SKM-1 treated with dmso at 0.1 percent for 144 hours (cell line): ENCODE data around the gene BOC.

Experiments used
- DNase-seq: peaks from one replicate; lab custom pipeline; 2025; ENCODE audit not compliant: unreplicated experiment; lab: John Stamatoyannopoulos, UW

The BOC gene

GRCh38 chr3:113193288-113193687, 18.1 kb upstream of the BOC start:
- DNase-seq = no peak

- no peak for DNase-seq
Observed at GRCh38 chr3:113193719-113194118, 17.6 kb upstream of the BOC start.

- no peak for DNase-seq
Observed at GRCh38 chr3:113194823-113195401, 16.4 kb upstream of the BOC start.

GRCh38 chr3:113200351-113200750, 11.0 kb upstream of the BOC start:
- no peak for DNase-seq

GRCh38 chr3:113200946-113201345, 10.4 kb upstream of the BOC start:
- no peak for DNase-seq

- no peak for DNase-seq
Observed at GRCh38 chr3:113204371-113204770, 7.0 kb upstream of the BOC start.

- DNase-seq = no peak
Observed at GRCh38 chr3:113205481-113205880, 5.9 kb upstream of the BOC start.

- no peak for DNase-seq
Observed at GRCh38 chr3:113210604-113211329, 590 bp upstream of the BOC start.

GRCh38 chr3:113212150-113212843, 940 bp downstream of the BOC start:
- DNase-seq = no peak

GRCh38 chr3:113212844-113213375, 1.6 kb downstream of the BOC start:
- no peak for DNase-seq

GRCh38 chr3:113213896-113214587, 2.7 kb downstream of the BOC start:
- DNase-seq = no peak

GRCh38 chr3:113214917-113215595, 3.7 kb downstream of the BOC start:
- no peak for DNase-seq

- no peak for DNase-seq
Observed at GRCh38 chr3:113216393-113216792, 5.0 kb downstream of the BOC start.

GRCh38 chr3:113218011-113218680, 6.8 kb downstream of the BOC start:
- no peak for DNase-seq

- no peak for DNase-seq
Observed at GRCh38 chr3:113218681-113219045, 7.3 kb downstream of the BOC start.

GRCh38 chr3:113219605-113220300, 8.4 kb downstream of the BOC start:
- no peak for DNase-seq

- DNase-seq = no peak
Observed at GRCh38 chr3:113220721-113221120, 9.4 kb downstream of the BOC start.

- no peak for DNase-seq
Observed at GRCh38 chr3:113221721-113222257, 10.4 kb downstream of the BOC start.

GRCh38 chr3:113222451-113223086, 11.2 kb downstream of the BOC start:
- no peak for DNase-seq
